MM.1S (cell line): ENCODE results near the gene CCS.

Source experiments
- CTCF ChIP-seq: fragments of 300-600 bp; sonication (generic); IDR thresholded peaks from 2 replicates; pipeline ENCODE4 v1.5.1; 2016; ENCODE audit warnings: antibody characterized with exemption, low read length, mixed read lengths
- EZH2 ChIP-seq: fragments of 300-600 bp; sonication (generic); optimal IDR thresholded peaks from 2 replicates; pipeline ENCODE3; 2017; ENCODE audit warnings: low read depth, mild to moderate bottlenecking, antibody characterized with exemption, low read length, mixed read lengths

- TF ChIP-seq EZH2: no peak
- TF ChIP-seq CTCF: no peak
Observed at GRCh38 chr11:66561178-66561974, 31.6 kb upstream of the CCS start.
